ENCODE measurements around the gene A1BG. TPM values are rescaled to one million over a fixed set of nuclear protein-coding genes. Genes with fewer than 3 reads are reported as not detected.

A1BG gene
- polyA plus RNA-seq, 4 donors: 0.64 to 45.9 (median 9.3) TPM; not detected in 1

GRCh38 chr19:58368561-58369360, 15.5 kb upstream of the A1BG start:
- Histone ChIP-seq H3K27ac (ENCODE audit: low read depth in 1 of 3, low read length in 2 of 3) (no peak overlapping the region), H3K9me3 (ENCODE audit: control insufficient read depth in 2 of 2, insufficient read depth in 1 of 2, low read depth in 1 of 2, low read length in 1 of 2) (peaks cover 0 to 7% of the 10 kb centered on the region in 2 donors), H3K4me1 (ENCODE audit: control insufficient read depth in 3 of 3, insufficient read depth in 2 of 3, low read depth in 1 of 3, low read length in 2 of 3) (no peaks in the 10 kb centered on the region), H3K27me3 (ENCODE audit: control insufficient read depth in 3 of 3, insufficient read depth in 3 of 3, low read length in 3 of 3) (peaks cover 0 to 2% (median 0%) of the 10 kb centered on the region in 3 donors), H3K36me3 (ENCODE audit: control insufficient read depth in 3 of 3, insufficient read depth in 2 of 3, low read depth in 1 of 3, low read length in 3 of 3) (peaks cover 0 to 34% (median 0%) of the 10 kb centered on the region in 3 donors), H3K4me3 (ENCODE audit: low read depth in 1 of 3, low read length in 3 of 3) (no peak overlapping the region)
- FAIRE-seq (no peak), DNase-seq (no peak)
- 85 to 96% (median 95%) methylated on average over 55 to 68 of the region's 68 CpGs for WGBS, 3 donors

- 63 to 92% (median 91%) methylated on average over 95 to 106 of the region's 106 CpGs for WGBS, 3 donors
- DNase-seq (no peak), FAIRE-seq (no peak)
- Histone ChIP-seq H3K4me3 (ENCODE audit: low read depth in 1 of 3, low read length in 3 of 3) (no peak overlapping the region), H3K36me3 (ENCODE audit: control insufficient read depth in 3 of 3, insufficient read depth in 2 of 3, low read depth in 1 of 3, low read length in 3 of 3) (peaks cover 0 to 31% (median 0%) of the 10 kb centered on the region in 3 donors), H3K27ac (ENCODE audit: low read depth in 1 of 3, low read length in 2 of 3) (no peak overlapping the region), H3K27me3 (ENCODE audit: control insufficient read depth in 3 of 3, insufficient read depth in 3 of 3, low read length in 3 of 3) (peaks cover 0 to 2% (median 0%) of the 10 kb centered on the region in 3 donors), H3K9me3 (ENCODE audit: control insufficient read depth in 2 of 2, insufficient read depth in 1 of 2, low read depth in 1 of 2, low read length in 1 of 2) (peaks cover 0 to 7% of the 10 kb centered on the region in 2 donors), H3K4me1 (ENCODE audit: control insufficient read depth in 3 of 3, insufficient read depth in 2 of 3, low read depth in 1 of 3, low read length in 2 of 3) (no peaks in the 10 kb centered on the region)
Observed at GRCh38 chr19:58367698-58368454, 14.6 kb upstream of the A1BG start.

GRCh38 chr19:58366585-58367430, 13.5 kb upstream of the A1BG start:
- Histone ChIP-seq H3K4me3 (ENCODE audit: low read depth in 1 of 3, low read length in 3 of 3) (no peak overlapping the region), H3K27me3 (ENCODE audit: control insufficient read depth in 3 of 3, insufficient read depth in 3 of 3, low read length in 3 of 3) (peaks cover 0 to 2% (median 0%) of the 10 kb centered on the region in 3 donors), H3K4me1 (ENCODE audit: control insufficient read depth in 3 of 3, insufficient read depth in 2 of 3, low read depth in 1 of 3, low read length in 2 of 3) (peaks cover 0 to 1% (median 0%) of the 10 kb centered on the region in 3 donors), H3K36me3 (ENCODE audit: control insufficient read depth in 3 of 3, insufficient read depth in 2 of 3, low read depth in 1 of 3, low read length in 3 of 3) (peaks cover 0 to 31% (median 0%) of the 10 kb centered on the region in 3 donors), H3K9me3 (ENCODE audit: control insufficient read depth in 2 of 2, insufficient read depth in 1 of 2, low read depth in 1 of 2, low read length in 1 of 2) (peaks cover 0 to 7% of the 10 kb centered on the region in 2 donors), H3K27ac (ENCODE audit: low read depth in 1 of 3, low read length in 2 of 3) (no peak overlapping the region)
- FAIRE-seq: no peak
- no peak for DNase-seq
- WGBS, 3 donors: 90 to 96% (median 94%) methylated on average over 32 of the region's 32 CpGs

- Histone ChIP-seq H3K27me3 (ENCODE audit: control insufficient read depth in 3 of 3, insufficient read depth in 3 of 3, low read length in 3 of 3) (peaks cover 0 to 2% (median 0%) of the 10 kb centered on the region in 3 donors), H3K9me3 (ENCODE audit: control insufficient read depth in 2 of 2, insufficient read depth in 1 of 2, low read depth in 1 of 2, low read length in 1 of 2) (peaks cover 0 to 7% of the 10 kb centered on the region in 2 donors), H3K4me3 (ENCODE audit: low read depth in 1 of 3, low read length in 3 of 3) (no peak overlapping the region), H3K4me1 (ENCODE audit: control insufficient read depth in 3 of 3, insufficient read depth in 2 of 3, low read depth in 1 of 3, low read length in 2 of 3) (peaks cover 0 to 4% (median 0%) of the 10 kb centered on the region in 3 donors), H3K36me3 (ENCODE audit: control insufficient read depth in 3 of 3, insufficient read depth in 2 of 3, low read depth in 1 of 3, low read length in 3 of 3) (peaks cover 0 to 23% (median 0%) of the 10 kb centered on the region in 3 donors), H3K27ac (ENCODE audit: low read depth in 1 of 3, low read length in 2 of 3) (no peak overlapping the region)
- DNase-seq (no peak), FAIRE-seq (no peak)
- 67 to 89% (median 85%) methylated on average over 5 of the region's 5 CpGs for WGBS, 3 donors
Observed at GRCh38 chr19:58364146-58364545, 10.9 kb upstream of the A1BG start.

- DNase-seq (peak; percentile 96 to 99), FAIRE-seq (no peak)
Observed at GRCh38 chr19:58362272-58362994, 9.1 kb upstream of the A1BG start, which contains the start of gene ZNF497. Gene ZNF497 (minus strand): TSS chr19:58362751. CDS start chr19:58357635, 5,116 bp downstream.

GRCh38 chr19:58361900-58362271, 8.6 kb upstream of the A1BG start:
- FAIRE-seq: no peak
- Histone ChIP-seq H3K27ac (ENCODE audit: low read depth in 1 of 3, low read length in 2 of 3) (peak overlapping the region; percentile 90 to 98 (median 97)), H3K27me3 (ENCODE audit: control insufficient read depth in 3 of 3, insufficient read depth in 3 of 3, low read length in 3 of 3) (peaks cover 0 to 8% (median 0%) of the 10 kb centered on the region in 3 donors), H3K4me3 (ENCODE audit: low read depth in 1 of 3, low read length in 3 of 3) (peak overlapping the region; percentile 62 to 91 (median 75)), H3K4me1 (ENCODE audit: control insufficient read depth in 3 of 3, insufficient read depth in 2 of 3, low read depth in 1 of 3, low read length in 2 of 3) (peaks cover 0 to 6% (median 3%) of the 10 kb centered on the region in 3 donors), H3K36me3 (ENCODE audit: control insufficient read depth in 3 of 3, insufficient read depth in 2 of 3, low read depth in 1 of 3, low read length in 3 of 3) (peaks cover 0 to 16% (median 0%) of the 10 kb centered on the region in 3 donors), H3K9me3 (ENCODE audit: control insufficient read depth in 2 of 2, insufficient read depth in 1 of 2, low read depth in 1 of 2, low read length in 1 of 2) (no peaks in the 10 kb centered on the region)
- WGBS, 3 donors: 3 to 8% (median 6%) methylated on average over 28 of the region's 28 CpGs
- no peak for DNase-seq

More at GRCh38 chr19:58362272-58362994, 9.1 kb upstream of the A1BG start, which contains the start of gene ZNF497:
- H3K4me3 ChIP-seq (ENCODE audit: low read depth in 1 of 3, low read length in 3 of 3): peak within 1 kb of the TSS; percentile 62 to 91 (median 75)
- 0% methylated on average over 56 to 74 of the region's 74 CpGs for WGBS, 3 donors
- H3K27me3 ChIP-seq (ENCODE audit: control insufficient read depth in 3 of 3, insufficient read depth in 3 of 3, low read length in 3 of 3): peaks cover 0 to 4% (median 0%) of the 10 kb centered on the region in 3 donors
- peaks cover 0 to 3% of the 10 kb centered on the region in 2 donors for H3K9me3 ChIP-seq (ENCODE audit: control insufficient read depth in 2 of 2, insufficient read depth in 1 of 2, low read depth in 1 of 2, low read length in 1 of 2)
- H3K27ac ChIP-seq (ENCODE audit: low read depth in 1 of 3, low read length in 2 of 3): peak within 1 kb of the TSS; percentile 90 to 98 (median 97)
- H3K36me3 ChIP-seq (ENCODE audit: control insufficient read depth in 3 of 3, insufficient read depth in 2 of 3, low read depth in 1 of 3, low read length in 3 of 3): peaks cover 0 to 22% (median 0%) of the 10 kb centered on the region in 3 donors
- H3K4me1 ChIP-seq (ENCODE audit: control insufficient read depth in 3 of 3, insufficient read depth in 2 of 3, low read depth in 1 of 3, low read length in 2 of 3): peaks cover 0 to 4% (median 0%) of the 10 kb centered on the region in 3 donors

- H3K27ac ChIP-seq (ENCODE audit: low read depth in 1 of 3, low read length in 2 of 3): no peak overlapping the region
- no peak for FAIRE-seq
- no peaks in the 10 kb centered on the region for H3K9me3 ChIP-seq (ENCODE audit: control insufficient read depth in 2 of 2, insufficient read depth in 1 of 2, low read depth in 1 of 2, low read length in 1 of 2)
- DNase-seq: no peak
- no peak overlapping the region for H3K4me3 ChIP-seq (ENCODE audit: low read depth in 1 of 3, low read length in 3 of 3)
- peaks cover 0 to 46% (median 0%) of the 10 kb centered on the region in 3 donors for H3K27me3 ChIP-seq (ENCODE audit: control insufficient read depth in 3 of 3, insufficient read depth in 3 of 3, low read length in 3 of 3)
- 71 to 83% (median 81%) methylated on average over 16 to 19 of the region's 19 CpGs for WGBS, 3 donors
- H3K36me3 ChIP-seq (ENCODE audit: control insufficient read depth in 3 of 3, insufficient read depth in 2 of 3, low read depth in 1 of 3, low read length in 3 of 3): peaks cover 0 to 5% (median 0%) of the 10 kb centered on the region in 3 donors
- peaks cover 0 to 14% (median 4%) of the 10 kb centered on the region in 3 donors for H3K4me1 ChIP-seq (ENCODE audit: control insufficient read depth in 3 of 3, insufficient read depth in 2 of 3, low read depth in 1 of 3, low read length in 2 of 3)
Observed at GRCh38 chr19:58357481-58358145, 4.3 kb upstream of the A1BG start.
